GM06990 (cell line): ENCODE data around the gene PGM5.

ENCODE experiments used
- DNase-seq: peaks from one replicate; pipeline ENCODE4 v3.0.0-alpha.2; 2011; ENCODE audit not compliant: insufficient read length; ENCODE audit errors: extremely low read depth
- H3K27me3 ChIP-seq: replicated peaks from 2 replicates; pipeline ENCODE4 v1.6.0; 2011; ENCODE audit warnings: low read length; ENCODE audit not compliant: control insufficient read depth, insufficient read depth
- H3K36me3 ChIP-seq: 2 replicates; pipeline ENCODE4 v1.5.1; 2011; ENCODE audit warnings: low read length; ENCODE audit not compliant: control insufficient read depth, insufficient read depth
- H3K4me3 ChIP-seq: replicated peaks from 2 replicates; pipeline ENCODE4 v1.5.1; 2011; ENCODE audit warnings: low read depth, mild to moderate bottlenecking, control low read depth, low read length
- CTCF ChIP-seq: IDR thresholded peaks from 2 replicates; pipeline ENCODE4 v1.5.1; 2011; ENCODE audit warnings: low read length, control low read depth, mild to moderate bottlenecking, inconsistent platforms; ENCODE audit not compliant: insufficient read depth, poor library complexity, severe bottlenecking

Gene PGM5

GRCh38 chr9:68431307-68431706 is 74.9 kb downstream of the PGM5 start:
- Histone ChIP-seq H3K27me3 (no peaks in the 10 kb centered on the region; the same call in 1 of the 2 replicates), H3K36me3 (no peaks in the 10 kb centered on the region), H3K4me3 (no peak overlapping the region)
- TF ChIP-seq CTCF = no peak
- no peak for DNase-seq

GRCh38 chr9:68433531-68434110 is 77.2 kb downstream of the PGM5 start:
- no peak overlapping the region for H3K4me3 ChIP-seq
- H3K27me3 ChIP-seq = no peaks in the 10 kb centered on the region; the same call in 1 of the 2 replicates
- no peak for DNase-seq
- TF ChIP-seq CTCF = no peak
- H3K36me3 ChIP-seq = no peaks in the 10 kb centered on the region

GRCh38 chr9:68437785-68438184 is 81.4 kb downstream of the PGM5 start:
- Histone ChIP-seq H3K4me3 (no peak overlapping the region), H3K27me3 (no peaks in the 10 kb centered on the region; the same call in 1 of the 2 replicates), H3K36me3 (no peaks in the 10 kb centered on the region)
- no peak for DNase-seq
- TF ChIP-seq CTCF = no peak

GRCh38 chr9:68443624-68444023 is 87.2 kb downstream of the PGM5 start:
- no peaks in the 10 kb centered on the region for H3K36me3 ChIP-seq
- no peak overlapping the region for H3K4me3 ChIP-seq
- no peak for TF ChIP-seq CTCF
- no peaks in the 10 kb centered on the region; the same call in 1 of the 2 replicates for H3K27me3 ChIP-seq
- DNase-seq = no peak

GRCh38 chr9:68446836-68447235 is 90.4 kb downstream of the PGM5 start:
- no peak for DNase-seq
- Histone ChIP-seq H3K4me3 (no peak overlapping the region), H3K36me3 (no peaks in the 10 kb centered on the region), H3K27me3 (no peaks in the 10 kb centered on the region; the same call in none of the 2 replicates)
- no peak for TF ChIP-seq CTCF

- no peaks in the 10 kb centered on the region; the same call in none of the 2 replicates for H3K27me3 ChIP-seq
- no peak overlapping the region for H3K4me3 ChIP-seq
- no peaks in the 10 kb centered on the region for H3K36me3 ChIP-seq
- DNase-seq = no peak
- TF ChIP-seq CTCF = no peak
Observed at GRCh38 chr9:68447611-68448010, 91.2 kb downstream of the PGM5 start.
